ENCODE results near the gene CD96.
A peak's percentile ranks its signal among the peaks of the same experiment; 100 is the strongest.

CD96 gene

GRCh38 chr3:111594205-111594604 is 52.2 kb downstream of the CD96 start:
- peak; percentile 66 for DNase-seq (ENCODE audit: low read depth)

DNA sequence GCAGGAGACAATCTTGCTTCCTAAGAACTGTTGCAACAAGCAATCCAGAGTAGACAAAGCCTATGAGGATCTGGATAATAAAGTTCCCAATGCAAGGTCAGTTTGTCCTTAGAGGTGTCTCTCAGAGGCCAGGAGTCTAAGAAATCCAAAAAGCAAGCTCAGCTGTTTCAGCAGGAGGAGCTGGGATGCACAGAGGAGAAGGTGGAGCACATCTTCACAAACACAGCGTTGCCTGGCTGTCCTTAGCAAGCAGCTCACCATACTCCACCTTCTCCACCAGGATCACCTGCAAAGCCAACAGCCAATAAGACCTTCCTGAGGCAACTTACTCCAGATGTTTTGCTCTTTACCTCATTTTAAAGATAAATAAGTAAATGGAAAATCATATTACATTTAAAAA is 52.8 kb downstream of the CD96 start:
- no peak for DNase-seq (ENCODE audit: low read depth)

- DNase-seq (ENCODE audit: low read depth), result no peak
Observed at GRCh38 chr3:111595232-111595631, 53.2 kb downstream of the CD96 start, which contains the start of gene ZBED2. TSS of gene ZBED2 (minus strand) at chr3:111595346. CDS start at chr3:111594201, 1,145 bp downstream.

- no peak for DNase-seq (ENCODE audit: low read depth)
Observed at GRCh38 chr3:111596328-111596727, 54.3 kb downstream of the CD96 start.

- no peak for DNase-seq (ENCODE audit: low read depth)
Observed at GRCh38 chr3:111598139-111598538, 56.1 kb downstream of the CD96 start.

- DNase-seq (ENCODE audit: low read depth), result no peak
Observed at GRCh38 chr3:111598552-111598951, 56.6 kb downstream of the CD96 start.

DNA sequence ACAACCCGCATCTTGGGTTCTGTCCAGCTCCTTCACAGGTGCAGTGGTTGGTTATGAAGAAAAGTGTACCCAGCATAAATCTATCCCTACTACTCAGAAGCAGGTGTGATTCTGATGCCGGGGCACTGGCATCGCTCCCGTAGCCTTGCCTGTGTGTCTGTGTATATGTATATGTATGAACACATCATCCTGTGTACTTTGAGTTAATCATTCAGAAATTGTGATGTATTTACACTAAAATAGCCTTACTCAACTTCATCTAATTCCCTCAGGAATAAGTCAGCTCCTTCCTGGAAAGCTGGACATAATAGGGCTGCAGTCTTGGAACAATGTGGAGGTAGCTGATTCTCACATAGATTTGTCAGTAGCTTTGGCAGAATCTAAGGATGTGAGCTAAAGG is 59.8 kb downstream of the CD96 start:
- no peak for DNase-seq (ENCODE audit: low read depth)

GRCh38 chr3:111603679-111604078 is 61.7 kb downstream of the CD96 start:
- no peak for DNase-seq (ENCODE audit: low read depth)

DNA sequence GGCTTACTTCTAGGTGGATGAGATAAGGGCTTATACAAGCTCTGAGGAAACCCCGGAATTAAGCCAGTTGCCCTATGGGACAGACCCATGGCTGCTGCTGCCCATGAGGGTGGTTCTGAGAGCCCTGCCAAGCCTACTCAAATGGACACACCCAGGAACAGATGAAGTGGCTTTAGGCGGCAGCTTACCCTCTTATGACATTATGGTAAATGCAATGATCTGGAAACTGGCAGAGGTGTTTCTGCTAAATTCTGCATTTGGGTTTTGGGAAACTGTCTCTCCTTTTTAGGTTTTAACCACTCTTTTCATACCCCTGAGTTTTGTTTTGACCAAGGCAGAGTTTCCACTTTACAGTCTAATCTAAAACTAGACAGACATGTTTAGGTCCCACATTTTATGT is 62.1 kb downstream of the CD96 start:
- DNase-seq (ENCODE audit: low read depth), result no peak

- peak; percentile 49 for DNase-seq (ENCODE audit: low read depth)
Observed at GRCh38 chr3:111605018-111605417, 63.0 kb downstream of the CD96 start.

DNA sequence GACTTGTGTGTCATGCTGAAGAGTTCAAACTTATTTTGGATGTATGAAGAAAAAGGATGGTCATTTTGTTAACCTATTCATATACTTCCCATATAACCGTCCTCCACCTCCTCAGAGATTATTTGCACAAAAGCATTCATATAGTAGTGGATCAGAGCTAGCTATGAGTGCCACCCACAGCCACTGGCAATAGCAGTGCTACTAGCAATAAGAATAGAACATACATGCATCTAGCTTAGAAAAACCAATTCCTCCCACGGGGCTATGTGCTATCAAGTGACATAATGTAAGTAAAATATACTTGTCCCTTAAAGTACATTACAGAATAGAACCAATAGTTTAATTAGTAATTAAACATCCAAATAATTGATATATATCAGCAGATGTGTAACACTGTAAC is 63.5 kb downstream of the CD96 start:
- no peak for DNase-seq (ENCODE audit: low read depth)

DNA sequence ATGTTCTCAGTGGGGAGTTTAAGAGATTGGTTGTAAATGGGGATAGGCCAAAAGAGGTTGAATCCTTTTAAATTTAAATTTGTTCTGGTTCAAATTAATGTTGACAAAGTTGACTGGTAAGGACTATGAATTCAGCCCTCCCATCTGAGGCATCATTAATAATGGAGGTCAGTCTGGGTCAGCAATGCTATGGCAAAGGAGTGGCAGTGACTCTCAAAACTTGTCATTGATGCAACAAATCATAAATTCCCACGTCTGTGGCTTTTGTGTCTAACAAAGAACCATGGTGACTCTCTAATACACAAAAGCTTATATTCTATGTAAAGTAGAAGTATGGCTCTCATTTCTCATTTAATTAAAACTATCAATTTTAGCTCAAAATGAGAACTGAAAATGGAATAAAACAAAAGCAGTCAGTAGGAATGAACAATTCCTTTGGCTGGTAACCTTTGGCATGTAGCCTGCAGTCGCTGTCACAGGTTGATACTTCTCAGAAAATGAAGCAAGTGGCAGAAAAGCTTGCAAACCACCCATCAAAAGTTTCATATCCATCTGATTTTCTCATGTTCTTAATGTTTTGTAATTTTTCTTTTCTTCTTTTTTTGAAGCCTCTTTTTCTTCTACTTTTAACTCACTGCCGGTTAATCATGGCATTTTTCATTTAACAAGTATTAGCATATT is 65.4 kb downstream of the CD96 start:
- DNase-seq (ENCODE audit: low read depth), result no peak

GRCh38 chr3:111608383-111608782 is 66.4 kb downstream of the CD96 start:
- no peak for DNase-seq (ENCODE audit: low read depth)

DNA sequence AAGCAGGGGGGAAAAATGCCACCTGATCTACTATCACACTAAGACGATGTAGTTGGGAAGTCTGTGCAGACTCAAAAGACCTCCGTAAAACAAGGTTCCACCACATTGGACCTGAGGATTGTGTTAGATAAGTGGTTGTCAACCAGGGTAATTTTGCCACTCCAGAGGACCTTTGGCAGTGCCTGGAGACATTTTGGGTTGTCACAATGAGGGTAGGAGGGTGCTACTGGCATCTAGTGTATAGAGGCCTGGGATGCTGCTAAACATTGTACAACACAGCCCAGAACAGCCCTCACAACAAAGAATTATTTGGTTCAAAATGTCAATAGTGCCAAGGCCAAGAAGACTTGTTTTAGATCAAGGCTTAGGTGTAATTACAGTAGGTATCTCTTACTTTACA is 67.7 kb downstream of the CD96 start:
- DNase-seq (ENCODE audit: low read depth), result no peak

- DNase-seq (ENCODE audit: low read depth), result no peak
Observed at GRCh38 chr3:111610189-111610588, 68.2 kb downstream of the CD96 start.

- DNase-seq (ENCODE audit: low read depth), result no peak
Observed at GRCh38 chr3:111610612-111611054, 68.6 kb downstream of the CD96 start.

- no peak for DNase-seq (ENCODE audit: low read depth)
Observed at GRCh38 chr3:111613294-111613693, 71.3 kb downstream of the CD96 start.

- DNase-seq (ENCODE audit: low read depth), result no peak
Observed at GRCh38 chr3:111615880-111616279, 73.9 kb downstream of the CD96 start.

DNA sequence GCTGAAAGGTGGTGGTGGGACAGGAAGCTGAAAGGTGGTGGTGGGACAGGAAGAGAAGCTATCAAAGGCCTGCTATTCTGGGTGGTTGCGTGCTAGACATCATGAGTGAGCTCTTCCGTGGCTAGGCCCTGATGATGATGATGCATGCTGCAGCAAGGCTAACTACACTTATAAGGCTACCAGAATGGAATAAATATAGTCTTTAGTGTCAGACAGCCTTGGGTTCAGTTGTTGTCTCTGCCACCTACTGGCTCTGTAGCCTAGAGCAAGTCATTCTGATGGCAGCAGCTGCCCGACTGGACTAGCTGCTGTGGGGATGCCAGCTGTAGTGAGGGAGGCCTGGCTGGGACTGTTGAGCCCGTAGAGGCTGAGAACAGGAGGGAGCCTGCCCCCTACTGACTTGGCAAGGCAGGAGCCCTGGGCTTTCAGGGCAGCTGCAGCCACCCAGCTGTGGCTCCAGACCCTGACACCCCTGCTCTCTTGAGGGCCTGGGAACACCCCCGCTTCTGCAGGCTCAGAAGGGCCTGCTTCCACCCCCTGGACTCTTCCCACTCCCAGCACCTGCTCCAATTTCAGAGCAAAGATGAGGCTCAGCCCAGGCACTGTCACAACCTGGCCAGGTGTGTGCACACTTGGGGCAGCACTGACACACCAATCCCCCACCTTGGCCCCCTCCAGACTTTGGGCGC is 74.6 kb downstream of the CD96 start:
- no peak for DNase-seq (ENCODE audit: low read depth)

- no peak for DNase-seq (ENCODE audit: low read depth)
Observed at GRCh38 chr3:111617406-111617805, 75.4 kb downstream of the CD96 start.

GRCh38 chr3:111617912-111618601 is 76.1 kb downstream of the CD96 start:
- no peak for DNase-seq (ENCODE audit: low read depth)

DNA sequence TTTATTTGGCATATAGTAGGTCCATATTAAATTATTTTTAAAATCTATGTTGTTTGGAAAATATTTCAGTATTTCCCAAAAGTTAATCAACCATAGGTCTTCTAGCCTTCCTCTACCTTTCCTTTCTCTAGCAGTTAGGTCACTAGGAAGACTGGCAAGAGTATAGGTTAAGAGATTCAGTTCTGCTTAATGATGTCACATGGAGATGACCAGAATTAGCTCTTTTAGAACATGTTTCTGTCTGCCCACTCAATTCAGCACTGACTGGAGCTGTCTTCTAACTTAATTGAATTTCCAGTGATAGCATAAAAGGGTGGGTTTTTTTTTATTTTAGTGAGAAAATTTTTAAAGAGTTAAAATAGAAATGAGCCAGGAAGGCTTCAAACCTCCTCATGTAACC is 76.9 kb downstream of the CD96 start:
- DNase-seq (ENCODE audit: low read depth), result no peak

GRCh38 chr3:111619833-111620232 is 77.8 kb downstream of the CD96 start:
- DNase-seq (ENCODE audit: low read depth), result no peak

Measured in HS-5 (cell line).